NCI-H2227 (cell line): ENCODE results near the gene PCF11.
"Not testable (repeated sequence)": the region's sequence is repeated elsewhere in the genome, so short reads cannot be mapped to it uniquely, and the experiment has no call there.

Experiments used
- DNase-seq: peaks from one replicate; lab custom pipeline; 2025; ENCODE audit not compliant: unreplicated experiment; lab: John Stamatoyannopoulos, UW

PCF11 gene

DNA sequence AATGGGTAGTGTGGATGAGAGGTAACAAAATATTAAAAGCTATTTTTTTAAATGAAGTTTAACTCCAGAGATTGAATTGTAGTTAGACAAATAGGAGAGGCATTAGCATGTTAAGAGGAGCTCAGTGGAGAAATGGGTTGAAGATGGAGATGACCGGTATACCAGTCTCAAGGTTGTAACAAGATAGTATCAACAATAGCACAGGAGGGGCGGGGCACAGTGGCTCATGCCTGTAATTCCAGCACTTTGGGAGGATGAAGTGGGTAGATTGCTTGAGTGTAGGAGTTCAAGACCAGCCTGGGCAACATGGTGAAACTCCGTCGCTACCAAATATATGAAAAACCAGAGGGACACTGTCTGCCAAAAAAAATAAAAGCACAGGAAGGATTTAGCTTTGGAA is 30.5 kb downstream of the PCF11 start:
- no peak for DNase-seq

DNA sequence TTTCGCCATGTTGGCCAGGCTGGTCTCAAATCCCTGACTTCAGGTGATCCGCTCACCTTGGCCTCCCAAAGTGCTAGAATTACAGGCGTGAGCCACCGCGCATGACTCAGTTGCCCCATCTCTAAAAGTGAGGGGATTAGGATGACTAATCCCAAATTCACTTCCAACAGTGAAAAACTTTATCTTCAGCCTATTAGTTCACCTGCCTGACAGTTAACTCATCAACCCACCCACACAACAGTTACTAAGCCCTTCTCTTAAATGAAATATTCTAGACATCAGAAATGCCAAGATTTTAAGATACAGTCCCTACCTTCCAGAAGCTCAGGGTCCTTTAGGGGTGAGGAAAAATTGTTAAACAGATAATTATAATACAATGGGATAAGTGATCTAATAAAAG is 34.6 kb downstream of the PCF11 start:
- DNase-seq = no peak

DNA sequence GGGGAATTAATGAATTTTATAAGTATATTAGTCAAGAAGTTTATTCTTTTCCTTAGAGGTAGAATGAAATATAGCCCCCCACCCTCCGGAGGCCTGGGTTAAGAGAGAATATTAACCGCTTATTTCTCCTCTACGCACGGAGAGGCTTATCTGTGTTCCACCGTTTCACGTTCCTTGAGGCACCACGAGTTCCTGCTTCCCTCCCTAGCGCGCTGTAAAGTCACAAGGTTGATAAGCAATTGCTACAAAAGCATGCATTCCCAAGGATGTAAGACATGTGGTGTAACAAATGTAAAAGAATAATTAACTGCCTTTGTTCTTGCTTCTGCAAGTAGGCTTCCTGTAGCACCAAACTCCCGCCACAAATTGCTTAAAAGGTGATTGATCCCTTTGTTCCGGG is 35.1 kb downstream of the PCF11 start:
- no peak for DNase-seq

DNA sequence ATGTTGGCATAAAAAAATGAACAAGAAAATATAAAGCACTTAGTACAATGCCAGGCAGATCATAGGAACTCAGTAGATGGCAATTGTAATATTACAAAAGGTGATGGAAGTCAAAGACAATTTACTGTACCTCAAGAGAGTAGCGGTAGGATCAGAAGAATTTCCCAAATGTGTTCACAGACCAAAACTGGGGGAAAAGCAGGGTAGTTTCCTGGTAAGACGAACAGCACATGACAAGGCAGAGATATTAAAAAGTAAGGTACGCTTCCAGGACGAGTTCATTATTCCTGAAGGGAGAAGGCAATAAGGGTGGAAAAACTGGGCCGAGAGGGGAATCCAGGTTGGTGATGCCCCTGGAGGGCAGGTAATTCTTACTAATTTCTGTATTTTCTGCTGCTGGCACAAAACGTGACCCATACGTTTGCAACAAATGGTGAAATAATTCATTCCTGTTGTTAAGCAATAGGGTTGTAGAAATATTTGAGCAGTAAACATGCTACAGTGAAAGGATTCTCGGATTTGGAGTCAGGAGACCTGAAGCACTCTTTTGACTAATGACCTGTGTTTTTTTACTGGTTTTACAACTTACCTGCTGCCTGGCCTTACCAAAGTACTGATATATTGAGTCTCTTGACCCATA is 35.8 kb downstream of the PCF11 start:
- DNase-seq = no peak

DNA sequence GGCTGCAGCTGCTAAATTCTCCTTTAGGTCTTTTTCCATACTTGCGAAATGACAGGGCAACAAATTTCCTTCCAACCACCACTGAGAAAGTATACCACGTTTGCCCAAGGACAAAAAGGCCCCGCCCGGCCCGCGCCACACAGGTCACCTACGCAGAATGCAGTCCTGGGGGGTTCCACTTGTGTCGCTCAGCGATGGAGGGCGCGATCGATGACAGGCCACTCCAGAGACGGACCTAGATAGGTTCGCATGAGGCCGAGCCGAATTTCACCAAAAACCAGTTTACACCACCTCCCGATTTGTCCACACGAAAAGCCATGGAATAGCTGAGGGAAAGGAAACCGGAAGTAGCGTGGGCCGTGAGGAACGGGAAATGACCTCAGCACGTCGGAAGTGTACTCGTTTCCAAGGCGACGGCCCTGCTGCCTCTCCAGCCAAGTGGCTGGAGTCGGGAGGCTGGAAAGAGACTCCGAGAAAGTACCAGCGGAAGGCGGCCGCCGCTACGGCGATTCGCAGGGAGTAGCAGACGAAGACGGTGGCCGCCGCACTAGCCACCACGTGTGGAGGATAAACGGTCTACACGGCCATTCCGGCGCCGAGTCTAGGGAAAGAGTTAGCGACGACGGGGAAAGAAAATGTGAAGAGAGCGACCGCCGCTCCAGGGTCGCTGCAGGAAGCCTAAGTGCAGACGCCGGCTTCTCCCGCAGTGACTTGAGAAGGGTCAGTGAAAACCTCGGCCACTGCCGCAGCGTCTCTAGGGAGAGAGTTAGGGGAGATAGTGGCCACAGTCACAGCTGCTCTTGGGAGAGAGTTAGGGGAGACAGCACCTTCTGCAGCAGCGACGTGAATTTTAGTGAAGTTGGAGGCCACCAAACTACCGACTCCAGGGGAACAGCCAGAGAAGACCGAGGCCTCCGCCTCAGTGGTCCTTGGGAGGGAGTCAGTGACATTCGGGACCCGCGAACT is 36.7 kb downstream of the PCF11 start, which contains the start of gene ANKRD42:
Gene ANKRD42, plus strand, starts transcription at position 398 of the 966 bp plus-strand sequence. CDS start 959 bp downstream, outside the sequence.
- DNase-seq = peak; percentile 92

DNA sequence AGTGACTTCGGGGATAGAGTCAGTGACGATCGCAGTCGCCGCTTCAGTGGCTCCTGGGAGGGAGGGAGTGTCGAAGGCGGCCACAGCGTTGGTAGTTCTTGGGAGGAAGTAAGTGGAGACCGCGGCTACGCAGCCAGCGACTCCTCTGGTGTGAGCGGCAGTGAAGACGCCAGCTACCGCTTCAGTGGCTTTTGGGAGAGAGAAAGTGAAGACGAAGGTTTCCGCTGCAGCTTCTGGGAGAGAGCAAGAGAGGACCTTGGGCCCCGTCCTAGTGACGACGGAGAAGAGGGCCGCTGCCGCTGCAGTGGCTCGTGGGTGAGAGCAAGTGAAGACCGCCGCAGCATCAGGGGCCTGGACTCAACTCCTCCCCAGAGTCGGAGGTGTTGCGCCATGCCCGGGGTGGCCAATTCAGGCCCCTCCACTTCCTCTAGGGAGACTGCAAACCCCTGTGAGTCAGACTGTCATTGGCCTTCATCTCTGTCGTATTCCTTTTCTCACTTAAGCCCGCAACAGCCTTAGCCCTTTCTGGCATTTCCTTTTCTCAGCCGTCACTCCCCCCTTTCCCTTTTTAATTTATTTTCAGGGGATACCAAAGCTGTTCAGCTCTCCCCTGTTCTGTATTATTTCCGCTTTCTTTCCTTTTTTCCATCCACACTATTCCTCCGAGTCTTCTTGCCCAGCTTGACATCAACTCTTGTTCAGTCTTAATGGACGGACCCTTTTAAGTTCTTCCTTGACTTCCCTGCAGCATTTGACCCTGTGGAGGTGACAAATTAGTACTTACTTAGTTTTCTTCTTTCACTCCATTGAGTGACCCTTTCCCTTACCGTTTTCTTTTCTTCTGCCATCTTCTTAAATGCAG is 37.6 kb downstream of the PCF11 start:
- peak; percentile 57 for DNase-seq

DNA sequence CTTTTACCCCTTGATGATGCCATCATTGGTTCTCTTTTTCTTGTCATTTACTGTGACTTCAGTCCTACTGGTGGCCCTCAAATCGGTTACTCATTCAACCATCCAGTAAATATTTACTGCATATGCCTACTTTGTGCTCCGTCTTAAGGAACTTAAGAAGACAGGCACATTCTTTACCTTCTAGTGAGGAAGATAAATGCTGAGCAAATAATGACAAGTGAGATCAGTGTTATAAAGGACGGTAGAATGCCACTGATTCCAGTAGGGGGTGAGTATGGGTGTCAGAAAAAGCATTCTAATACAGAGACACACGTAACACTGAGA is 38.2 kb downstream of the PCF11 start:
- no peak for DNase-seq

DNA sequence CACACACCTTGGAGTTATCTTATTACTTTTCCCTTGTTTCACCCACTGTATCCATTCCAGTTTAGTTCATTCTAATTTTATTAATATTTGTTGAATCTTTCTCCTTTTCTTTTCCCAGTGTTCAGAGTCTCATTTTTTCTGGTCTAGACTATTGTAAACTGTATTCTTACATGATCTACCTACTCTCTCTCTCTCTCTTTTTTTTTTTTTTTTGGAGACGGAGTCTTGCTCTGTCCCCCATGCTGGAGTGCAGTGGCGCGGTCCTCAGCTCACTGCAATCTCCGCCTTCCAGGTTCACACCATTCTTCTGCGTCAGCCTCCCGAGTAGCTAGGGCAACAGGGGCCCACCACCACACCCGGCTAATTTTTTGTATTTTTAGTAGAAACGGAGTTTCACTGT is 38.7 kb downstream of the PCF11 start:
- DNase-seq = no peak

DNA sequence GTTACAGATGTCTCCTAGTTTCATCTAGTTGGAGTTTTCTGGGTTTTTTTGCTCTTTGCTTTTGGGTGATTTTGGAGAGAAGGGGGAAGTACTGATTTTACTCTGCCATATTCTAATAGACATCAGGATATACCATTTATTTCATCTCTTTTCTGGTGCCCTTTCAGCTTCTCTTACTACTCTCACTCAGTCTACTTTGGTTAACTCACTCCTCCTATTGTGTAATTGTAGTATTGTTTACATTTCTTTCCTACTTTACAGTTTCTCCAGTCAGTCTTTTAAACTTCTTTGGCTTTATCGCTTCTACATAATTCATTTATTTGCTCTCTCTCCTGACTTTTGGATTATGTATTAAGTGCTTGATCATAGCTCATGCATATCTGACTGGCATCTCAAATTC is 43.1 kb downstream of the PCF11 start:
- no peak for DNase-seq

DNA sequence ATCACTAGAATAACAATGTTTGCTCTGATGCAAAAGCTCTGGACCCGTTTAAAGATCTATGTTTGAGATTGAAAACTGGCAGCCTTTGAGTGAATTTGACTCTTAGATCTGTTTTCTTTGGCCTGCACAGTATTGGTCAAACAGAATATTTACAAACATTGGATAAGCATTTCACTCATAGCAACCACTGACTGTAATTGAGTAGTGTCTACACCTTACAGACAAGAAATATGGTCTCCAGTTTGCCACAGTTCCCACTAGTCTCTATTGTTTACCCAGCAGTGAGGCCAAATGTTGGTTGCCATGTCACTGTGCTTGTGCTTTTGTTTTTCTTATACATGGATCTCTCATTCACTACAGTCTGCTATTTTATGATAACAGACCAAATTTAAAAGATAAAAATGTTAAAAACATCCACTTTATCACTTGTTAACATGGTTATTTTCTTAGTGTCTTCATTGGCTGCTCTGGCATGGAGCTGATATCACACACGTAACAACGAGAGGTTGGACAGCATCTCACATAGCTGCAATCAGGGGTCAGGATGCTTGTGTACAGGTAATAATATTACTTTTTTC is 48.8 kb downstream of the PCF11 start:
- DNase-seq = no peak

DNA sequence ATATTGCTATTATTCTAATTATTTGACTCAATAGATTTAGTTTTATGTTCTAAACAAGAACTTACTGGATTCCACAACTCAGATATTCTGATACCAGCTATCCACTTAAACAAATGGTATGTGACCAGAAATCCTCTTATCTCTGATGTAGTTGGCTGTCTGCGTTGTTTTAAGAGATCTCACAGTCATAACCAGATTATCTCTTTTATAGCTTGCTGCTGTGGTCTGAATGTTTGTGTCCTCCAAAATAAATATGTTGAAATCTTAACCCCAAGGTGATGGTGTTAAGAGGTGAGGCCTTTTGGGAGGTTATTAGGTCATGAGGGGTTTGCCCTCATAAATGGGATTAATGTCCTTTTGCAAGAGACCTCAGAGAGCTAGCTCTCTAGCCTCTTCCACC is 49.3 kb downstream of the PCF11 start:
- no peak for DNase-seq

DNA sequence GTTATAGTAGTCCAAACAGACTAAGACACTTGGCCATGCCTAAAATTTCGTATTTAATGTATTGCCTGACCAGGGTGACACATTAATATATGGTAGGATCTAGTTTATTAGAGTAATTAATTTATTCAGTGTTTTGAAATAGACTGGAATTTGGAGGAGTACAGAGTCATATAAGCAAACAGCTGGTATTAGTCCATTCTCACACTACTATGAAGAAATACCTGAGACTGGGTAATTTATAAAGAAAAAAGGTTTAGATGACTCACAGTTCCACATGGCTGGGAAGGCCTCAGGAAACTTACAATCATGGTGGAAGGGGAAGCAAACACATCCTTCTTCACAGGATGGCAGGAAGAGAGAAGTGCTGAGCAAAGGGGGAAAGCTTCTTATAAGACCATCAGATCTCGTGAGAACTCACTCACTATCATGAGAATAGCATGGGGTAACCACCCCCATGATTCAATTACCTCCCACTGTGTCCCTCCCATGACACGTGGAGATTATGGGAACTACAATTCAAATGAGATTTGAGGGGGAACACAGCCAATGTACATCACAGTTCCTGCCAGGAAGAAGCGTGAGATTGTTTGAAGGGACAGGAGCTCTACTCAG is 49.9 kb downstream of the PCF11 start:
- DNase-seq = not testable (repeated sequence)

DNA sequence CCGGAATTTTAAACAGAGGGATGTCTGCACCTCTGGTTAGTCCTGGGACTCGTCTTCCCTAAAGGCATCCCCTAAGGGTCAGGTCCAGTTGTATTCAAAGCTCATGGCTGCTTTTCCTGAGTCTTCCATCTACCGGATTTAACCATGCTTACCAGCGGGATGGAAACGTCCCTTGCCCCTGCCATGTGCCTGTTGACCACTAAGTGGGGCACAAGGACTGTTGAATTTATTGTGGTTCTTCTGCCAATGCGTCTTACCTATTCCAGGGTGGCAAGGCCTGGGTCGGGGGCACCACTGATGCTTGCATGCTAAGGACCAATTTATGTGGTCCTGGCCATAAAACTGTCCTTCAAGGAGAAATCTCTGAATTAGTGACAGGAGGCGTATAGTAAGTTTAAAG is 62.2 kb downstream of the PCF11 start:
- DNase-seq = peak; percentile 5

DNA sequence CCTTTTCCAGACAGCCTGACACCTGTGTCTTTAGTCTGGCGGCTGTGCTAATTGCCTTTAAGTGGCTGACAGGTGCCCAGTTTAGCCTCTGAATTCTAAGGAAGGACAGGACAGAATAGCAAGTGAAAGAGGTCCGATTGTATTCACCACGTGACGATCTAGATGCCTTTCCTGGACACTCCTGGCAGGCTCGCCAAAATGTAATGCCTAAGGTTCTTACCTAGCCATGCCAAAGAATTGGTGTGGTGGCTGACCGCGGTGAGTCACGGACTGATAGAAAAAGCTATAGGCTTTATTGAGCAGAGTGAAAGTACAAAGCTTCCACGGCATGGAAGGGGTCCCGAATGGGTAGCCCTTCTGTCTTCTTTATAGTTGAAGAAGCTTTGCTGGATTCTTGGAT is 63.3 kb downstream of the PCF11 start:
- DNase-seq = no peak

DNA sequence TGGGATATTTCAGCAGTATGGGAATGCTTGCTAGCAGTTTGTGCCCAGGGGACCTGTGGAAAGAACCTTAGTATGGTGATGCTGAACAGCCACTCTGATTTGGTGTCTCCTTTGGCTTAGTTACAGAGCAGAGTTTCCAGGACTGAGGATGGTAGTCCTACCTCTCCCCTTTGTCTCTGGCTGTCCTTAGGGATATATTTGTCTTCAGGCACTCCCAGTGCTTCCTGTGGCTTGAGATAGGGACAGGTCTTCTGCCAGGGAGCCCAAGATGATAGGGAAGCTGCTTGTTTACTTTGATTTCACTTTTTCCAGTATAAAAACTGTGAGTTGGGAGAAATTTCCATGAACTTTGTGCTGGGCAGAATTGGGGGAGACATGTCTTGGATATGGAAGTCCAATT is 64.8 kb downstream of the PCF11 start:
- DNase-seq = no peak

DNA sequence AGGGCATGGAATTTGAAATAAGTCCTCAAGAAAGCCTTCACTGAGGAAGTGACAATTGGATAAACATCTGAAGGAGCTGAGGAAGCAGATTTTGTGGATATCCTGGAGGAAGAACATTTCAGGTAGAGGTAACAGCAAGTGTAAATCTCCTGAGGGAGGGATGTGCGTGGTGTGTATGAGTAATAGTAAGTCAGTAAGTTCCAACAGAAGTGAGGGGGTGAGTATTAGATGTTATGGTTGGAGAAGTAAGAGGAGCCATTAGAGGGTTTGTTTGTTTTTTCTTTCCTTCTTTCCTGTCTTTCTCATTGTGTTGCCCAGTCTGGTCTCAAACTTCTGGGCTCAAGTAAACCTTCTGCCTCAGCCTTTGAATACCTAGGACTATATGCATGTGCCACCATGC is 65.6 kb downstream of the PCF11 start:
- no peak for DNase-seq

DNA sequence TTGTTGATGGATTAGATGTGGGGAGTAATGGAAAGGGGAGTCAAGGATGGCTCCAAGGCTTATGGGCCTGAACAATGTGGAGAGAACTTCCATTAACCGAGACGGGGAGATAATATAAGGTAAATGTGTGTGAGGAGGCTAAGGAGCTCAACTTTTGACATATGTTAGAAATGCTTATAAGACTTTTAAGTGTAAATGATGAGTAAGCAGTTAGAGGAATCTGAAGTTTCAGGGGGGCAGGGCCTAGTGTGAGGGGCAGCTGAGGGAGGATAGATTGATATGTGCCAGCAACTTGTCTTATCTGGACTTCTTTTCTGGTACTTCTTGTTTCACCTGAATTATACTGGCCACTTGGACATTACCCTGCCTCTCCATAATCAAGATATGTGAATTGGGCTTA is 66.5 kb downstream of the PCF11 start:
- no peak for DNase-seq

DNA sequence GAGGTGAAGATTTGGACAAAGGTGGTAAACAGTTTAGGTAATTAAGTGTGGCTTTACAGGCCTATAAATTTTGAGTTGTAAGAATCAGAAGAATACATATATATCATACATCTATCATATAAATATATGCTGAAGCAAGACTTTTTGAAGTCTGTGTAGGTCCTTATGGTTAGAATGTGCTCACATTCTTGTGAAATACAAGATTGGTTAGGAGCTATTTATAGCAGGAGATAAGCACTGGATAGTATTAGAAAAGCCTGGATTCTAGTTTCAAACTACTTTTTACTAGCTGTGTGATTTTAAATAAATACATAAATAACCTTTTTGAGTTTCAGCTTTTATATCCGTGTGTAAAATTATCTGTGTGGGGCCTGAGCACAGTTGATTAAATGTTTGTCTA is 78.9 kb downstream of the PCF11 start:
- DNase-seq = no peak
